NCI-H226 (cell line): Measurements from ENCODE around the gene NPSR1.
"Not testable (repeated sequence)": the region's sequence is repeated elsewhere in the genome, so short reads cannot be mapped to it uniquely, and the experiment has no call there.

ENCODE experiments used
- DNase-seq: peaks from one replicate; pipeline ENCODE4 v3.0.0-alpha.2; 2015

NPSR1 gene

DNA sequence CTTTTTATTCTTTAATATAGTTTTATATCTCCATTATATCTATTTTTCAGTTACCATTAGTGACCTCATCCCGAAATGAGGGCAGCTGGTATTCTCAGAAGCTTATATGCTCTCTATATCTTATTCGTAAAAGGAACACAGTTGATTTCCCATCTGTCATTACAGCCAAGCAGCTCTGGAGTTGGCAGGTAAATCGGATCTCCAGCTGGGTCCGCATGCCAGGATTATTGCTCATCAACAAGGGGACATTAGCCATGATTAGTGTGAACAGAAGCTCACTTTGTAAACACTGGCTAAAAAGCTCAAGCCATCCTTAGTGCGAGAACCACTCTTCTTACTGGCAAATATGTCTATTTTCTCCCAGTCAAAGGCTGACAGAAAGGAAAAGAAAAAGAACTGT, 180.3 kb downstream of the NPSR1 start:
- DNase-seq, result no peak

DNA sequence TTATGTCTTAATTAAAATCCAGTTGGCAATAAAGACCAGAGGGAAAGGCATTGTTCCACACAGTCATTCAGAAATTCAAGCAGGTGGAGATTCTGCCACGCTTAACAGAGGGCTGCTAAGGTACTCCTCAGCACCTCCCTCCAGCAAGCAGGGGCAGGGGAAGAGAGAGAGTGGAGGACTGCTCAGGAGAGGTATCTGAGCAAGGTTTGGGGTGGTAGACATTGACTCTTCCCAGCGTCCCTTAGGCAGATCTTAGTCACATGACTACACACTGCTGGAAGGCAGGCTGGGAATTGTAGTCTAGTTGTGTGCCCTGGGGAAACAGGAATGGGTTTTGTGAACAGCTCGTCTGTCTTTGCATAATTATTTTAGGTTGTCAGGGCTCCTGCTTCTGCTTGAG, 181.6 kb downstream of the NPSR1 start:
- DNase-seq, result no peak

DNA sequence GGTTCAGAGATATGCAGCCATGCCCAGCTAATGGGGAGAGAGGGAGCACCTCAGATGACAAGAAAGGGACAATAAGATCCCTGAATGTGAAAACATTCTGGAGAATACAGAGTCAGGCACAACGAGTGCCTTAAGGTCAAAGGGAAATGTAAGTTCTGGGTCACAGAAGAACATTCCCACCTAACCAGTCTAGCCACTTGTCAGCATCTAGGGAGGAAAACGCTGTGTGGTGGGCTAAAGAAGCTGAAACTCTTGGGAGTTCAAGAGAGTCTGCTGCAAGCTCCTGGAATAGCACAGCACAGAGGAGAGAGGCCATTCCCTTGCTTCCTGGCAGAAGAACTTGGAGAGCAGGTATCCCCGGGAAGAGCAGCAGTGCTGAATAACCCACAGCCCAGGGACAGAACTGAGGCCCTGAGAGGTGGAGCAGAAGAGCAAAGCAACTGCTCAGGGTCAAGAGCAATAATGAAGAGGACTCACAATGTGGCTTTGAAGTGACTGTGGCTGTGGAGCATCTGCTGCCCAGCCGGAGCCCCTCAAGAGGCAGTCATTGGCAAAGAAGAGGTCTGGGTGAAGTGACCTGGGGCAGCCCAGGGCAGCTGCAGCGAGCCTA, 182.3 kb downstream of the NPSR1 start:
- DNase-seq, result no peak

DNA sequence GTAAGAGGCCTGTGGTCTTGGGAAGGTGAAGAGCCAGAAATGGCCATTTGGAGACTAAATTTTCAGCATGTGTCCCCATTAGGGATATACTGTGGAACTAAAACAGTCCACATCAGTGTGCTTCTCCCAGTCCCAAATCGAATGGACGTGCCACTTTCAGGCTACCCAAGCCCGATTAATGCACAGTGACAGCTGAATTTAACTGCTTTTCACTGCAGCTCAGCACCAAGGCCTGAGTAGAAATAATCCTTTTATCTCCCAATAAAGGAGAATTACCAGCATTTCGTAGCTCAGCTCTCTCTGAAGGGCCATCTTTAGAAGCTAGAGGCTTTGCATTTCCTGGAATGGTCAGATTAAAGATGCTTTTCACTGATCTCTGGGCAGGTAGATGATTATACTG, 183.3 kb downstream of the NPSR1 start:
- DNase-seq, result no peak

DNA sequence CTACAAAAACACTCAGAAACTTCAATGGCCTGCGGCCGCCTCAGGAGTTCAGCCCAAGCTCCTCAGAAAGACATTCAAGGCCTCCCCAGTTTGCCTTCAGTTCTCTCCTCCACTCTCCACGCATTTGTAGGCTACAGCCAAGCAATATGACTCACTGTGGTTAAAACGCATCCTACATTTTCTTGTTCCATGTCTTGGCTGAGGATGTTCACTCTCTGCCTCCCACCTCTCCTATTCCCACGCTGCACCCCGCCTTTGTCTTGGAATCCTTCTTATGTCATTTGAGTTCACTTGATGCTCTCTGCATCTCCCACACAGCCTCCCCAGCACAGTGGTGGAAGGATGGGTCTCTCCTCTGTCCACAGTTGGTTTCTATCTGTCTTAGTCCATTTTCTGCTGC, 184.8 kb downstream of the NPSR1 start:
- DNase-seq, result peak; percentile 43

- DNase-seq, result no peak
Observed at GRCh38 chr7:34844406-34844805, 186.4 kb downstream of the NPSR1 start.

- DNase-seq, result no peak
Observed at GRCh38 chr7:34844936-34845665, 187.1 kb downstream of the NPSR1 start.

DNA sequence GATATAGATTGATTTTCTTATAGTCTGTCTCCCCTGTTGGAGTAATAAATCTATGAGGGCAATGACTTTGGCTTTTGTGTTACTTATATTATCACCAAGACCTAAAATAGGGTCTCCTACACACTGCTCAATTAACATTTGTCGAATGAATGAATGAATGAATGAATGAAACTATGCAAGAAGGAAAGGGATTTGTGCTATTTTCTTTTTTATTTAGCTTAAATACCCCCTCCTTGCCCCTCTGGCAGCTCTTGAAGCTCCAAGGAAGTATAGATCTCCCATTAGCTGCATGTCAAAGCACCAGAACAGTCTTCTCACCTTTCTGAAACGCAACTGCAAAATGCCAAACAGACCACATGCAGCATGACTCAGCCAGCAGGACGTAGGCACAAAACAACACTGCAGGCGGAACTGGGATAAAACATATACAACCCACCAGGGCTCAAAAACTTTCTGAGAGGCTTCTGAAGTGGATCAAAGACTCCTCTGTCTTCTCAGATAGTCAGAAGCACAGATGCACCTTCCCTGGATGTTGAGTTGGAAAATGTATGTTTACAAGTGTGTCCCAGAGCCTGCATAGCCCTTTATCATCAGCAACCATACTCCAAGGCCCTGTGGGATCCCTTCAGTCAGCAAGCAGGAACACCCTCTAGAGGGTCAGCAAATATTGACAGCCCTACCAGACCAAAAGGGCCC, 187.8 kb downstream of the NPSR1 start:
- DNase-seq, result no peak

GRCh38 chr7:34846976-34847375, 189.0 kb downstream of the NPSR1 start:
- no peak for DNase-seq

GRCh38 chr7:34848670-34849069, 190.7 kb downstream of the NPSR1 start:
- DNase-seq, result no peak

DNA sequence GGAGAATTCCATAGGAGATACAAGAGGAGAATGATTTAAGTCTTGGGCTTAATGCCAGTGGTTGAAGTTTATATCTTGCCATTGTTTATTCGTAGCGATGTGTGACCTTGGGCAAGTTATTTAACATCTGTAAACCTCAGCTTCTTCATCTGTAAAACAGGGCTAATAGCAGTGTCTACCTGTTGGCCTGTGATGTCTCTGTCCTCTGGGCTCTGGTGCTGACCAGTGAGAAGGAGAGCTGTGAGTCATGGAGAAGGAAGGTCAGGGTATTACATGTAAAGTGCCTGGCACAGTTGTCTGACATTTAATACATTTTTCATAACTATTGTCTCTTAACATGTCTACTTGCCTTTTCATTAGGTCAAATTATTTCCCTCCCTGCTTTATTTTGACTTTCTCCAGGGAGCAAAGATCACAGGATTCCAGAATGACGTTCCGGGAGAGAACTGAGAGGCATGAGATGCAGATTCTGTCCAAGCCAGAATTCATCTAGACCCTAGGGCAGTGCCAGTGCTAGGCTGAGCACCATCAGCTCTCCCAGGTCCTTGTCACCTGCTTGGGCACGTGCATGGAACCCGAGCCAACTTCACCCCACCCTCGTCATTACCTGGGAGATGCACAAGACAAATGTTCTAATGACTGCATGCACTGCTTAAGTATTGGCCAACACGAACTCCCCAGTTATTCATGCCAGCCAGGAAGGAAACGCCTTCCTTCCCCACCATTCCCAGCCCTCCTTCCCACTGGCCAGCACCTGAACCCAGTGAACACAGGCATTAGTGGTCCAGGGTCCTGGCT, 191.3 kb downstream of the NPSR1 start:
- DNase-seq, result peak; percentile 43

GRCh38 chr7:34849986-34850385, 192.0 kb downstream of the NPSR1 start:
- no peak for DNase-seq

- no peak for DNase-seq
Observed at GRCh38 chr7:34850681-34851080, 192.7 kb downstream of the NPSR1 start.

DNA sequence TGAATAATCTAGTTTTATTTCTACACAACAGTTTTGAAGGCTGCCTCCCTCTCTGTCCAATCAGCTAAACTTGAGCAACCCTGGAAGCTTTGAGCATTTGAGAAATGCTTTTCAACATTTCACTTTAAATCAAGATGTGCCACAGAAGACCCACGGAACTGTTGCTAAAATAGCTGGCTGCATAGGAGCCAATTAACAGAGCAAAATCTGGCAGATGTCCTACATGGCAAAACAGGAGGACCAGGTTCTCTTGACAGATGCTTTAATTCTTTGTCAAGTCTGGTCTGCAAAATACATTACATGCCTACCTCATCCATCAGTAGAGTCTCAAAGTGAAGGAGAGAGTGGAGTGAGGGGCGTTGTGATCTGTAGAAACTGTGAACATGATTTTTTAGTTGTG, 193.4 kb downstream of the NPSR1 start:
- DNase-seq, result no peak

DNA sequence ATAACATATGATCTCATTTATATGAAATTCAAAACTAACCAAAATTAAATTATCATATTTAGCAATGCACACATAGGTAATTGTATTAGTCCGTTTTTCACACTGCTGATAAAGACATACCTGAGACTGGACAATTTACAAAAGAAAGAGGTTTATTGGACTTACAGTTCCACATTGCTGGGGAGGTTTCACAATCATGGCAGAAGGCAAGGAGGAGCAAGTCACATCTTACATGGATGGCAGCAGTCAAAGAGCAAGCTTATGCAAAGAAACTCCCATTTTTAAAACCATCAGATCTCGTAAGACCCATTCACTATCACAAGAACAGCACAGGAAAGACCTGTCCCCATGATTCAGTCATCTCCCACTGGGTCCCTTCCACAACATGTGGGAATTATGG, 200.4 kb downstream of the NPSR1 start:
- DNase-seq, result not testable (repeated sequence)

GRCh38 chr7:34859281-34859680, 201.3 kb downstream of the NPSR1 start:
- not testable (repeated sequence) for DNase-seq

DNA sequence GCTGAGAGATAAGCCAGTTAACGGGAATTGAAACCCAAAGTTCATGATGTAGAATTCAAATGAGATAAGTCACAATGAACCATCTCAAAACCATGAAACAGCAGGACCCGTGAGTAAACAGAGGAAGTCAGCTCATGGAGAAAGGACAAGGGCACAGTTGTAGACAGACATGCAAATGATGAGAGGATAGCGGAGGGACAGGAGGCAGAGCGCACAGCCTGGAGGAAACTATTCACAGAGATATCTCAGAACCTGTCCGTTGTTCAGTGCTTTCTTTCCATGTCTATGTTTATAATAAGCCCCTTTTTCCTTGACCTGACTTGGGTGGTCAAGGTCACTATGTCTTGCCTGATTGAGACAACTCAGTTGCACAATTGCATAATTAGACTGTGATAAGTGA, 208.2 kb downstream of the NPSR1 start:
- not testable (repeated sequence) for DNase-seq

DNA sequence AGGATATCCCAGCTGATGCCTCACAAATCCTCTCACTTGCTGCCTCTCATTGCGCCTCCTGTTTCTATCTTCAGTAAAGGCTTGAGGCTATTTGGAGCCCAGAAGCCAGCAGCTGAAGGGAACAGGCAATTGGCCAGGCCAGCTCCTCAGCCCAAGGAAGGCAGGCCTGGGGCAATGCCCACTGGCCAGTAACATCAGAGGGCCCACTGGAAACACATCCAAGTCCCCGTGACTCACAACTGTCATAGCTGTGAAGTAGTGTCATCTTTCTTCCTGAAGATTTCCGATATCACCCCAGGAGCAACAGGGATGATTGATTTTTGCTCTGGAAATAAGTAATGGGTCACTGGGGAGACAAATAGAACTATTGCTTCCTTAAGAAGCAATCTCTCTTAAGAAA, 209.3 kb downstream of the NPSR1 start:
- not testable (repeated sequence) for DNase-seq

- DNase-seq, result not testable (repeated sequence)
Observed at GRCh38 chr7:34868602-34869001, 210.6 kb downstream of the NPSR1 start.

DNA sequence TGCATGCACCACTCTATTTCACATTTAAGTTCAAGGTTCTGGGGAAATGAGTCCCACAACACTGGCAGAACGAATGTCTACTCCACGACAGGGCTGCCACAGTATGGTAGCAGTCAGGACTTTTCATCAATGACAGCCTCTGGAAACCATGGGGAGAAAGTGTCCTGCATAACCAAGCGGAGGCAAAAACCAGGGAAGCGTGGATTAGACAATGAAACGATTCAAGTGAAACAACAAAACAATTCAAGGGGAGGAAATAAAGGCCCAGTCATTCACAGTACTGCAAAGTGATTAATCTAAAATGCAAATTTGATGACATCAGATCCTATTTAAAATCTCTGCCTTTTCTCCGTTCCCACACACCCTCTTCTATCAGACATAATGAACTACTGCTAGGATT, 211.0 kb downstream of the NPSR1 start:
- no peak for DNase-seq

- not testable (repeated sequence) for DNase-seq
Observed at GRCh38 chr7:34870041-34870440, 212.0 kb downstream of the NPSR1 start.

DNA sequence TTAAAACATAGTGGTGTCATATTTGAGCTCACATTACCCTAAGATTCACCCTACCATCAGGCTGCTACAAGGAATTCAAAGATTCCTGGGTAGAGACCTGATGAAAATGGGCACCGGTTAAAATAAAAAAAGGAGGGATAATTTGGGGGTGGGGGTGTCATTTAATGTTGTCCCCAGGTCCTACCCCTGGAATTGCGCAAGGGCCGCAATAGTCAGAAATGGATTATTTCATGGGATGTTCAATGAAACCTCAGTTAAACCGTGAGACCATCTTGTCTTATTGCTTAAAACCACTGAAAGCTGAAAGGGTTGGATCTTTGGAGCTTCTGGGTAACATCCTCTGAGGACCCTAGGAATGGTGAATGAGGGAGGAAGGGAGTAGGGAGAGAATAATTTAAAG, 216.3 kb downstream of the NPSR1 start:
- not testable (repeated sequence) for DNase-seq

DNA sequence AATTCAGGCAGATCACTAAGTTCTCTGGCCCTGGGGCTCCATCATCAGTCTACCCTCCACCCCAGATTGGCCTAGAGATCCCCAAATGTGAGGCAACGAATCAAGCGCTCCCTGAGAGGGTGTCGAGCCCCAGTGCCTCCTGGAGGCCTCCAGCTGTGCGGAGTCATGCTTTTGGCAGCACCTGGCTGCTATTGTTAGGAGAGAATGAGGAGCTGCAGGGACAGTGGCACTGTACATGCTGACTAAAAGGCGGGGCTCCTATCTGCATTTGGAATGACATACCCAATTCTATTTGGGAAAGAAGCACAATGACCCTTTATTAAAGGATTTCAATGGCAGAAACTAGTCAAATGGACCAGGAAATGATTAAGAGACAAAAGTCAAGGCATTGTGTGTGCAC, 217.5 kb downstream of the NPSR1 start:
- DNase-seq, result no peak
